Thoracic aorta (tissue), 2 donors: ENCODE measurements around the gene SELENON. TPM values are rescaled to one million over a fixed set of nuclear protein-coding genes. Genes with fewer than 3 reads are reported as not detected.

Experiments used
- total RNA-seq, 2 donors: library from RNA; depleted of rRNA; stranded (reverse); fragments of >200 nt; gene quantifications; one replicate each; pipeline versions ENCODE4 v1.1.0 to v1.2.3, GENCODE V29; 2016

The SELENON gene
- total RNA-seq, 2 donors from 2014 or later: 44.1 to 48.6 TPM

Other genes with a start within 250 kb of the SELENON start
- 10 to 100 TPM; 21.0 to 26.0 TPM for gene MAN1C1, start 183.4 kb upstream of the SELENON start, total RNA-seq
- gene MTFR1L, start 19.8 kb downstream of the SELENON start, total RNA-seq: 10 to 100 TPM; 63.4 to 81.9 TPM
- gene AUNIP, start 59.3 kb downstream of the SELENON start, total RNA-seq: not detected
- 1 to 10 TPM; 7.0 to 7.1 TPM for gene PAQR7, start 75.5 kb downstream of the SELENON start, total RNA-seq
- 10 to 100 TPM; 10.9 to 14.4 TPM for gene STMN1, start 106.2 kb downstream of the SELENON start, total RNA-seq
- gene PAFAH2, start 197.9 kb downstream of the SELENON start, total RNA-seq: 1 to 10 TPM; 3.6 to 6.9 TPM
- gene EXTL1, start 221.6 kb downstream of the SELENON start, total RNA-seq: 1 to 10 TPM in 1 of 2 donors, not detected in 1; 1.6 TPM
- gene SLC30A2, start 245.9 kb downstream of the SELENON start, total RNA-seq: not detected